ENCODE results near the gene KLK13. TPM values are rescaled to one million over a fixed set of nuclear protein-coding genes. Genes with fewer than 3 reads are reported as not detected.

KLK13 gene
- polyA plus RNA-seq, 2 of the 4 experiments (the other 2 are of a cell fraction): not detected

GRCh38 chr19:51019544-51019925, 45.4 kb downstream of the KLK13 start, which contains the start of gene KLK10:
KLK10 (minus strand) TSS chr19:51019709; CDS start chr19:51019130, 579 bp downstream.
- ChIA-PET CTCF (interaction anchor here (0.9 to 8.8 kb wide), 6 partner anchors 19 to 149 kb away, joined by 3 to 147 read pairs (median 9); no protein-coding TSS in a partner anchor), POLR2A (no interaction called here)
- WGBS (ENCODE audit: missing lambda C conversion rate): 12% methylated on average over 11 of the region's 14 CpGs
- no peak for TF ChIP-seq KDM1A (IDR thresholded peaks at IDR 0.05; ENCODE audit: low read depth)
- no peak for TF ChIP-seq CBX2 (IDR thresholded peaks at IDR 0.05; ENCODE audit: borderline replicate concordance, low read depth)
- TF ChIP-seq HOXB5 (CRISPR knock-in tag; IDR thresholded peaks at IDR 0.05): no peak
- no peak for TF ChIP-seq ZC3H11A (IDR thresholded peaks at IDR 0.05)
- TF ChIP-seq PHF8 (IDR thresholded peaks at IDR 0.05; ENCODE audit: borderline replicate concordance, low read depth): no peak
- no peak for TF ChIP-seq CEBPB (IDR thresholded peaks at IDR 0.05)
- no peak for TF ChIP-seq FOXS1 (CRISPR knock-in tag; IDR thresholded peaks at IDR 0.05)
- TF ChIP-seq EHF (CRISPR knock-in tag; IDR thresholded peaks at IDR 0.05): no peak
- no peak for TF ChIP-seq RCOR1 (IDR thresholded peaks at IDR 0.05; ENCODE audit: low read depth, low read length)
- TF ChIP-seq HOXA7 (CRISPR knock-in tag; IDR thresholded peaks at IDR 0.05): no peak
- TF ChIP-seq JUNB (IDR thresholded peaks at IDR 0.05): no peak
- TF ChIP-seq BCL3 (IDR thresholded peaks at IDR 0.05): no peak
- TF ChIP-seq EP300 (IDR thresholded peaks at IDR 0.05): no peak
- TF ChIP-seq CBX8 (IDR thresholded peaks at IDR 0.05): no peak
- TF ChIP-seq POLR2A (IDR thresholded peaks at IDR 0.05; ENCODE audit: low read length): no peak
- TF ChIP-seq HMGXB4 (CRISPR knock-in tag; IDR thresholded peaks at IDR 0.05; ENCODE audit: borderline replicate concordance): no peak
- TF ChIP-seq REST (IDR thresholded peaks at IDR 0.05): no peak
- no peak for TF ChIP-seq RFX5 (IDR thresholded peaks at IDR 0.05)
- Histone ChIP-seq H3K4me3 (peak within 1 kb of the TSS; percentile 49), H3K4me1 (peaks cover 23% of the 10 kb centered on the region), H3K27ac (peak within 1 kb of the TSS in 1 of 2 experiments; percentile 53; a peak in 1 of 6 replicates), H3K4me2 (peak within 1 kb of the TSS; percentile 92), H3K9me3 (no peaks in the 10 kb centered on the region)
- ATAC-seq (peak in 1 of 2 experiments; percentile 1; a peak in 1 of 6 replicates), FAIRE-seq (no peak), DNase-seq (ENCODE audit: low read depth in 1 of 2, low spot score in 1 of 2) (no peak)

GRCh38 chr19:51018745-51019543, 45.9 kb downstream of the KLK13 start:
- peak; percentile 28 to 39; a peak in 4 of 6 replicates for ATAC-seq
- H3K4me3 ChIP-seq: peak overlapping the region; percentile 49
- 5% methylated on average over 44 of the region's 68 CpGs for WGBS (ENCODE audit: missing lambda C conversion rate)
- 0 out of 2 replicates have a peak, but pooled peaks have one; percentile 32 for TF ChIP-seq MAX (IDR thresholded peaks at IDR 0.05)
- TF ChIP-seq POLR2A (IDR thresholded peaks at IDR 0.05; ENCODE audit: low read length): no peak
- no peak for TF ChIP-seq JUN (IDR thresholded peaks at IDR 0.05)
- TF ChIP-seq MAZ (IDR thresholded peaks at IDR 0.05; ENCODE audit: borderline replicate concordance, low read depth, low read length): no peak
- TF ChIP-seq FOSB (CRISPR knock-in tag; IDR thresholded peaks at IDR 0.05): no peak
- TF ChIP-seq PBX3 (IDR thresholded peaks at IDR 0.05): no peak
- no peak for TF ChIP-seq ZFP36 (IDR thresholded peaks at IDR 0.05; ENCODE audit: borderline replicate concordance, partially characterized antibody)
- TF ChIP-seq CEBPB (IDR thresholded peaks at IDR 0.05): peak; percentile 19 to 57; a peak in 1 of 4 replicates
- TF ChIP-seq CHD2 (IDR thresholded peaks at IDR 0.05; ENCODE audit: low read length, partially characterized antibody): no peak
- TF ChIP-seq GATA3 (IDR thresholded peaks at IDR 0.05; ENCODE audit: borderline replicate concordance): no peak
- no peak for TF ChIP-seq KDM1A (IDR thresholded peaks at IDR 0.05; ENCODE audit: low read depth)
- no peak for TF ChIP-seq RARB (CRISPR knock-in tag; IDR thresholded peaks at IDR 0.05)
- DNase-seq (ENCODE audit: low read depth in 1 of 2, low spot score in 1 of 2): no peak
- FAIRE-seq: no peak
- peak overlapping the region in 1 of 2 experiments; percentile 53; a peak in 1 of 6 replicates for H3K27ac ChIP-seq
- no peaks in the 10 kb centered on the region for H3K9me3 ChIP-seq
- H3K4me2 ChIP-seq: peak overlapping the region; percentile 92
- ChIA-PET CTCF (interaction anchor here (0.9 to 8.8 kb wide), 5 partner anchors 19 to 149 kb away, joined by 3 to 147 read pairs (median 12); no protein-coding TSS in a partner anchor), POLR2A (interaction anchor here (0.8 kb wide), 1 partner anchor 214 kb away, joined by 4 read pairs; no protein-coding TSS in a partner anchor)
- H3K4me1 ChIP-seq: peaks cover 23% of the 10 kb centered on the region

Measured in A549 (cell line).